Endodermal cell (in vitro differentiated cells): ENCODE measurements around the gene DRGX. TPM values are rescaled to one million over a fixed set of nuclear protein-coding genes. Genes with fewer than 3 reads are reported as not detected.

ENCODE experiments used
- DNase-seq: peaks from one replicate; pipeline ENCODE4 v3.0.0-alpha.2; 2017
- H3K27ac ChIP-seq: 2 replicates; pipeline ENCODE4 v1.5.1; 2013; ENCODE audit warnings: mild to moderate bottlenecking, low read depth, low read length, moderate library complexity
- H3K27me3 ChIP-seq: 2 replicates; pipeline ENCODE4 v1.6.1; 2013; ENCODE audit warnings: mild to moderate bottlenecking, low read length, moderate library complexity; ENCODE audit not compliant: insufficient read depth, control insufficient read depth, poor library complexity, severe bottlenecking
- H3K36me3 ChIP-seq: 2 replicates; pipeline ENCODE4 v1.7.0; 2013; ENCODE audit warnings: mild to moderate bottlenecking, low read length, moderate library complexity; ENCODE audit not compliant: control insufficient read depth, insufficient read depth
- H3K4me1 ChIP-seq: one replicate; pipeline ENCODE4 v1.7.0; 2013; ENCODE audit warnings: low read length; ENCODE audit not compliant: control insufficient read depth, insufficient read depth
- H3K4me3 ChIP-seq: 2 replicates; pipeline ENCODE4 v1.5.1; 2013; ENCODE audit warnings: mild to moderate bottlenecking, low read length, moderate library complexity
- H3K9ac ChIP-seq: 2 replicates; pipeline ENCODE4 v1.6.1; 2013; ENCODE audit warnings: mild to moderate bottlenecking, low read length, moderate library complexity; ENCODE audit not compliant: poor library complexity, severe bottlenecking; ENCODE audit errors: extremely low read depth
- H3K9me3 ChIP-seq: 2 replicates; pipeline ENCODE4 v1.6.1; 2013; ENCODE audit warnings: mild to moderate bottlenecking, low read length, moderate library complexity; ENCODE audit not compliant: control insufficient read depth
- H3K27ac Mint-ChIP-seq: 2 replicates; pipeline ENCODE4 v1.8.0; 2020; ENCODE audit warnings: mixed read lengths
- H3K27me3 Mint-ChIP-seq: 2 replicates; pipeline ENCODE4 v1.8.0; 2021; ENCODE audit warnings: mild to moderate bottlenecking, mixed read lengths; ENCODE audit not compliant: insufficient read depth
- H3K36me3 Mint-ChIP-seq: 2 replicates; pipeline ENCODE4 v1.8.0; 2020; ENCODE audit warnings: low read depth, mixed read lengths
- H3K4me1 Mint-ChIP-seq: 2 replicates; pipeline ENCODE4 v1.8.0; 2020; ENCODE audit warnings: mixed read lengths
- H3K4me3 Mint-ChIP-seq: 2 replicates; pipeline ENCODE4 v1.8.0; 2020; ENCODE audit warnings: mild to moderate bottlenecking, moderate library complexity, mixed read lengths
- H3K9me3 Mint-ChIP-seq: 2 replicates; pipeline ENCODE4 v1.8.0; 2020; ENCODE audit warnings: mild to moderate bottlenecking, mixed read lengths
- CTCF ChIP-seq: fragments of 200-600 bp; sonication (generic); conservative IDR thresholded peaks from 2 replicates; pipeline ENCODE4 v1.5.0; 2021; ENCODE audit warnings: antibody characterized with exemption, mild to moderate bottlenecking
- WGBS, 2 experiments: methylation state at CpG; one replicate each; pipeline versions ENCODE4 v1.1.5 to v1.1.7; 2013; ENCODE audit warnings: missing lambda C conversion rate in 2 of 2, mixed read lengths in 1 of 2; ENCODE audit not compliant: insufficient coverage in 1 of 2, insufficient read length in 1 of 2; 5-methylcytosine and 5-hydroxymethylcytosine counted together
- total RNA-seq, 2 donors: library from RNA; stranded (reverse); fragmentation: NEBNext Ultra II Directional in 1 of 2; extraction: Animal tissue kit (Norgen Biotek cat#: 25700) in 1 of 2; gene quantifications; 2 replicates in 1 of 2; 3 replicates in 1 of 2; pipeline ENCODE4 v1.2.1, GENCODE V29; 2021

Gene DRGX
- total RNA-seq, 2 donors from 2014 or later = not detected

GRCh38 chr10:49382226-49382625 is 13.7 kb downstream of the DRGX start:
- Mint-ChIP-seq H3K9me3 (no peaks in the 10 kb centered on the region), H3K36me3 (no peaks in the 10 kb centered on the region), H3K4me3 (no peak overlapping the region), H3K4me1 (no peaks in the 10 kb centered on the region), H3K27ac (no peak overlapping the region), H3K27me3 (peaks cover 1% of the 10 kb centered on the region)
- H3K27ac ChIP-seq = no peak overlapping the region
- H3K4me3 ChIP-seq = no peak overlapping the region
- WGBS, 2 experiments = 80 to 82% methylated on average over 1 to 3 of the region's 3 CpGs
- H3K27me3 ChIP-seq = no peaks in the 10 kb centered on the region
- DNase-seq = no peak
- no peaks in the 10 kb centered on the region for H3K36me3 ChIP-seq
- H3K9me3 ChIP-seq = no peaks in the 10 kb centered on the region
- no peaks in the 10 kb centered on the region for H3K4me1 ChIP-seq
- no peak for TF ChIP-seq CTCF
- H3K9ac ChIP-seq = no peak overlapping the region

DNA sequence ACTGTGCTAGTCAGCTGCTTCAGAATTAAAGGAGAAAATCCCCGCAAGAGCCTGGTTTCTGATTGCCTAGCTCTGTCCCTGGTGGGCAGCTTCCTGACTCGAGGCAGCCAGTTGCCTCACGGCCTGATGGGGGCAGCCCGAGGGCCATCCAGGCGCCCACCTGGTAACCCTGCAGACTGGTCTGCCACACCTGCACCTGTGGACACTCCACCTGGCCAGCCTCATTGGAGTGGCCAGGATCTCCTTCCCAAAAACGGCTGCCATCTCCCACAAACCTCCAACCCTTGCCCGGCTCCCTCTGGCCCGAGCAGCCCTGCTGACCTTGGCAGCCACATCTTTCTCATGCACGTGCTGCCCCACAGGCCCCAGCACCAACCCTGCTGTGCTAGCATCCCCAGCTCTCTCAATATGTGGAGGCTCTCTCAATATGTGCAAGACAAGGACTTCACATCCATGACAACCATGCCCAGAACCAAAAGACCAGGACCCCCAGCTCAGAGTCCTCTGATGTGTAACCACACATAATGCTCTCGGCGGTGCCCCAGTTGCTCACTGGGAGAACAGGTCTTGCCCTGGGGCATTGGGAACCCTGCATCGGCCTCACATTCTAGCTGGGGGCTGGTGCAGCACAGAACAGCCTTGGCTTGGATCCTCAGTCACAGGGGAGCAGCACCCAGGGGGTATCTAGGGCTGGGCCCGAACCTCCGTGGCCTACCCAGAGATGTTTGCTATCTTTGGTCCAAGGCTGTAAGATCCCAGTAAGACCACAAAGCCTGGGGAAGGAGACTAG is 14.6 kb downstream of the DRGX start:
- H3K4me3 Mint-ChIP-seq = no peak overlapping the region
- no peak overlapping the region for H3K27ac Mint-ChIP-seq
- H3K9me3 Mint-ChIP-seq = no peaks in the 10 kb centered on the region
- H3K36me3 Mint-ChIP-seq = no peaks in the 10 kb centered on the region
- H3K36me3 ChIP-seq = no peaks in the 10 kb centered on the region
- no peak for DNase-seq
- no peak overlapping the region for H3K9ac ChIP-seq
- H3K4me1 ChIP-seq = no peaks in the 10 kb centered on the region
- TF ChIP-seq CTCF = no peak
- no peak overlapping the region for H3K4me3 ChIP-seq
- no peaks in the 10 kb centered on the region for H3K27me3 ChIP-seq
- H3K4me1 Mint-ChIP-seq = no peaks in the 10 kb centered on the region
- no peak overlapping the region for H3K27ac ChIP-seq
- H3K27me3 Mint-ChIP-seq = peaks cover 4% of the 10 kb centered on the region
- no peaks in the 10 kb centered on the region for H3K9me3 ChIP-seq
- WGBS, 2 experiments = 87 to 100% methylated on average over 4 to 14 of the region's 14 CpGs

- Histone ChIP-seq H3K4me1 (no peaks in the 10 kb centered on the region), H3K27me3 (no peaks in the 10 kb centered on the region), H3K36me3 (no peaks in the 10 kb centered on the region), H3K27ac (no peak overlapping the region), H3K9me3 (no peaks in the 10 kb centered on the region), H3K4me3 (no peak overlapping the region), H3K9ac (no peak overlapping the region)
- H3K4me3 Mint-ChIP-seq = no peak overlapping the region
- TF ChIP-seq CTCF = peak; percentile 60
- no peaks in the 10 kb centered on the region for H3K36me3 Mint-ChIP-seq
- DNase-seq = peak; percentile 80
- H3K27ac Mint-ChIP-seq = no peak overlapping the region
- no peaks in the 10 kb centered on the region for H3K9me3 Mint-ChIP-seq
- WGBS, 2 experiments = 63 to 76% methylated on average over 2 to 13 of the region's 13 CpGs
- H3K4me1 Mint-ChIP-seq = no peaks in the 10 kb centered on the region
- peaks cover 12% of the 10 kb centered on the region for H3K27me3 Mint-ChIP-seq
Measured at GRCh38 chr10:49379596-49380410, 16.1 kb downstream of the DRGX start.
